ENCODE results near the gene FANCM.
"Not testable (repeated sequence)": the region's sequence is repeated elsewhere in the genome, so short reads cannot be mapped to it uniquely, and the experiment has no call there.

Gene FANCM

DNA sequence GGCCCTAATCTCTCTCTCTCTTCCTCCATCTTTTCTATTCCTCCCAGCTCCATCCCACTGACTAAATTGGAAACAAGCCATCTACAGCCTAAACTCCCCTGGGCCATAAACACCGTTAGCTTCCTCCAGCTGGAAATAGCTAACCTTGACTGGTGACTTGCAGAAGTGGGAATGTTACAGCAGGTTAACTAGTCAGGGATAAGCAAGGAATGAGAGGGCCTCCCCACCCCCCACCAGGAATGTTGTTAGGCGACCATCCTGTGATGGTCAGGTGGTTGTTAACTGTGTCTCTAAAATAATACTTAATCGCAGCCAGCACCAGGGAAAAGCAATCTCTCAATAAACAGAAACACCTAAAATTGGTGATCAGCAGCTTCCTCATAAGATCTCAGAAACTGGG is 76.5 kb downstream of the FANCM start:
- no peak for DNase-seq (ENCODE audit: low spot score)
- in situ Hi-C loops (cut with MboI; ENCODE audit: low pct_unique_long_range_greater_than_20kb, low sequenced_read_pairs, unreplicated experiment), result no loop called here
- no peak for TF ChIP-seq CTCF (IDR thresholded peaks at IDR 0.05; ENCODE audit: extremely low read depth, insufficient read depth, missing control alignments)

GRCh38 chr14:45213716-45214115 is 78.0 kb downstream of the FANCM start:
- DNase-seq (ENCODE audit: low spot score); in situ Hi-C loops (cut with MboI; ENCODE audit: low pct_unique_long_range_greater_than_20kb, low sequenced_read_pairs, unreplicated experiment): not testable (repeated sequence)

DNA sequence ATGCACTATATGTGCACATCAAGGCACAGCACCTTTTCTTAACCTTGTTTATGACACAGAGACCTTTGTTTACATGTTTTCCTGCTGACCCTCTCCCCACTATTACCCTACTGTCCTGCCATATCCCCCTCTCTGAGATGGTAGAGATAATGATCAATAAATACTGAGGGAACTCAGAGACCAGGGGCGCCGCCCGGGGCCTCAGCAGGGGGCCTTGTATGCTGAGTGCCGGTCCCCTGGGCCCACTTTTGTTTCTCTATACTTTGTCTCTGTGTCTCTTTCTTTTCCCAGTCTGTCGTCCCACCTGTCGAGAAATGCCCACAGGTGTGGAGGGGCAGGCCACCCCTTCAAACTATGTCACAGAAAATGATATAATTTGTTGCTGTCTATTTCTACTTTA is 78.6 kb downstream of the FANCM start:
- DNase-seq (ENCODE audit: low spot score); in situ Hi-C loops (cut with MboI; ENCODE audit: low pct_unique_long_range_greater_than_20kb, low sequenced_read_pairs, unreplicated experiment): not testable (repeated sequence)

DNA sequence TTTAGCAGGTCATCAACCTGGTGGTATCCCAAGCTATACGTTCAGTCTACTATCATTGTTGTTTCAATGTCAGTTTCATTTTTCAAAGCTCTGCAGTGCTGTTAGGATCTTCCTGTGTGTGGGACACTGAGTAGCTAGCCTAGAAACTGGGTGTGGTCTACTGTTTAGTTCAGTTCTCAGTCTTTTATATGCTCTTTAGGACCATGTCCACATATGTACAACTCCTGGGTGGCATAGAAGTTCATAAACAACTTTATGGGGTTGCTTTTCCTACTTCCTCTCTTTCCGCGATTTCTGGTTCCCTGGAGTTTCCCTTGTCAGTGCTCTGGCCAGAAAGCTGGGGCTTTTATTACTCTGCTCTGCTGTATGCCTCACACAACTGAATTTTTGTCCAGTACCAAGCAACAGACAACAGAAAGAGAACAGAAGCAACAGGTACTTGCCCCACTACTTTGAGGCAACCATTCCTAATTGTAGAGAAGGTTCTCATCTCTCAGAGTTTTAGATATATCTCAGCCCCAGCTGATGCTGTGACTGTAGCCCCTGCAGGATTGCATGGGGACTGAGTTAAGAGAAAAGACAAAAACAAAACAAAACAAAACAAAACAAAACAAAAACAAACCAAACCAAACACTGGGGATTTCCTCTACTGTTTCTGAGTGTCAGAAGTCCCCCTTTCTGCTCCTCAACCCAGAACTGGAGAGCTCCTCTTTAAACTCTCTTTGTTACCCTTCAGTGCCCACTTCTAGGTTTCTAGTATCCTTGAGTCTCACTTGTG is 86.9 kb downstream of the FANCM start:
- in situ Hi-C loops (cut with MboI; ENCODE audit: low pct_unique_long_range_greater_than_20kb, low sequenced_read_pairs, unreplicated experiment), result no loop called here
- DNase-seq (ENCODE audit: low spot score), result peak; percentile 23
- TF ChIP-seq CTCF (IDR thresholded peaks at IDR 0.05; ENCODE audit: extremely low read depth, insufficient read depth, missing control alignments), result no peak

- TF ChIP-seq CTCF (IDR thresholded peaks at IDR 0.05; ENCODE audit: extremely low read depth, insufficient read depth, missing control alignments), result no peak
- in situ Hi-C loops (cut with MboI; ENCODE audit: low pct_unique_long_range_greater_than_20kb, low sequenced_read_pairs, unreplicated experiment), result no loop called here
- DNase-seq (ENCODE audit: low spot score), result no peak
These were observed 91.8 kb downstream of the FANCM start for GRCh38 chr14:45227566-45227965.

- no peak for TF ChIP-seq CTCF (IDR thresholded peaks at IDR 0.05; ENCODE audit: extremely low read depth, insufficient read depth, missing control alignments)
- in situ Hi-C loops (cut with MboI; ENCODE audit: low pct_unique_long_range_greater_than_20kb, low sequenced_read_pairs, unreplicated experiment), result no loop called here
- no peak for DNase-seq (ENCODE audit: low spot score)
These were observed 103.3 kb downstream of the FANCM start for GRCh38 chr14:45238988-45239387.

- no peak for TF ChIP-seq CTCF (IDR thresholded peaks at IDR 0.05; ENCODE audit: extremely low read depth, insufficient read depth, missing control alignments)
- no peak for DNase-seq (ENCODE audit: low spot score)
- in situ Hi-C loops (cut with MboI; ENCODE audit: low pct_unique_long_range_greater_than_20kb, low sequenced_read_pairs, unreplicated experiment), result no loop called here
These were observed 107.0 kb downstream of the FANCM start for GRCh38 chr14:45242706-45243105.

GRCh38 chr14:45246151-45246550 is 110.4 kb downstream of the FANCM start:
- no peak for TF ChIP-seq CTCF (IDR thresholded peaks at IDR 0.05; ENCODE audit: extremely low read depth, insufficient read depth, missing control alignments)
- in situ Hi-C loops (cut with MboI; ENCODE audit: low pct_unique_long_range_greater_than_20kb, low sequenced_read_pairs, unreplicated experiment), result no loop called here
- DNase-seq (ENCODE audit: low spot score), result no peak
